Lung (tissue), 12 donors: ENCODE results near the gene ERLEC1. TPM values are rescaled to one million over a fixed set of nuclear protein-coding genes. Genes with fewer than 3 reads are reported as not detected.
A peak's percentile ranks its signal among the peaks of the same experiment; 100 is the strongest.

Source experiments
- ATAC-seq: fragments of 200-7000 bp; cut with Tn5 transposase; one replicate; pipeline ENCODE4 v1.9.1; 2020; ENCODE audit warnings: moderate number of reproducible peaks; ENCODE audit not compliant: insufficient read depth, low FRiP score
- DNase-seq, 3 donors: peaks; one replicate each; pipeline ENCODE4 v3.0.0-alpha.2; 2013 to 2017
- H3K27ac ChIP-seq, 2 donors: one replicate each; pipeline ENCODE4 v1.5.1; 2013; ENCODE audit warnings: mild to moderate bottlenecking in 2 of 2, moderate library complexity in 2 of 2, control low read depth in 1 of 2, inconsistent platforms in 1 of 2, low read depth in 1 of 2, low read length in 1 of 2
- H3K27me3 ChIP-seq, 3 donors: one replicate each; pipeline ENCODE4 v1.5.1; 2013; ENCODE audit warnings: low read length in 2 of 3; ENCODE audit not compliant: control insufficient read depth in 3 of 3, insufficient read depth in 3 of 3
- H3K36me3 ChIP-seq, 4 donors: one replicate each; pipeline ENCODE4 v1.5.1; 2013; ENCODE audit warnings: low read length in 4 of 4, mild to moderate bottlenecking in 1 of 4, moderate library complexity in 1 of 4; ENCODE audit not compliant: control insufficient read depth in 4 of 4, insufficient read depth in 4 of 4
- H3K4me1 ChIP-seq, 5 donors: one replicate each; pipeline ENCODE4 v1.5.1; 2013; ENCODE audit warnings: low read length in 5 of 5, mild to moderate bottlenecking in 2 of 5, moderate library complexity in 1 of 5; ENCODE audit not compliant: control insufficient read depth in 5 of 5, insufficient read depth in 5 of 5
- H3K4me3 ChIP-seq: one replicate; pipeline ENCODE4 v1.5.1; 2013; ENCODE audit warnings: mild to moderate bottlenecking, control low read depth, moderate library complexity
- H3K9ac ChIP-seq, 2 donors: one replicate each; pipeline ENCODE4 v1.5.1; 2013; ENCODE audit warnings: low read length in 2 of 2, control low read depth in 1 of 2; ENCODE audit not compliant: insufficient read depth in 1 of 2
- H3K9me3 ChIP-seq, 4 donors: one replicate each; pipeline ENCODE4 v1.5.1; 2013; ENCODE audit warnings: low read length in 3 of 4, mild to moderate bottlenecking in 1 of 4, moderate library complexity in 1 of 4; ENCODE audit not compliant: control insufficient read depth in 4 of 4, insufficient read depth in 3 of 4
- WGBS, 2 donors: extraction: QIAGEN DNeasy Blood & Tissue Kit; methylation state at CpG; one replicate each; pipeline ENCODE4 v1.1.7; 2013; 5-methylcytosine and 5-hydroxymethylcytosine counted together
- polyA plus RNA-seq, 2 donors: library from polyadenylated mRNA; stranded (reverse); fragments of 200-250 nt; gene quantifications; one replicate each; pipeline ENCODE4 v1.2.1, GENCODE V29; 2013
- total RNA-seq, 2 donors: library from RNA; depleted of rRNA in 1 of 2; stranded (reverse); fragments of >200 nt in 1 of 2; gene quantifications; one replicate each; pipeline ENCODE4 v1.2.1, GENCODE V29; 2014 to 2021
- TF ChIP-seq, protein P1 (sequence below): IDR thresholded peaks from 2 replicates; pipeline ENCODE4 v1.5.1; 2012; ENCODE audit warnings: mild to moderate bottlenecking; ENCODE audit errors: control extremely low read depth, extremely low read depth
- donor health status: control.
- donor health status: control.
- donor health status: Bipolar disorder and iron deficiency.
- donor health status: healthy.
- donor health status: DM: yes; HTN: yes; CAD: no.

The ERLEC1 gene
- total and polyA plus RNA-seq, 4 donors = 39.8 to 64.7 (median 56.3) TPM

DNA sequence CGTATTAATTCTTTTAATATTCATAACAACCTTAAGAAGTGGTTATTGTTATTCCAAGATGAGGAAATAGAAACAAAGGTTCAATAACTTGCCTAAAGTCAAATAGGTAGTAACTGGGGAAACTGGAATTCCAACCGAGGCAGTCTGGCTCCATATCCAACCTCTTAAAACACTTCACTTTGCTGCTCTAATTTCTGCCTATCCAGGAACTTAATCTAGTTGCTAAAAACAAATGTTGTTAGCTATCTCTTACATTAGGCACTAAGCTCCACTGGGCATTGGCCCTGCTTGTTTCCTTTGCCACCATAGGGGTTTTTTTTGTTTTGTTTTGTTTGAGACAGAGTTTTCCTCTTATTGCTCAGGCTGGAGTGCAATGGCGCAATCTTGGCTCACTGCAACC, 24.8 kb downstream of the ERLEC1 start:
- no peak overlapping the region for H3K4me3 ChIP-seq
- ATAC-seq = no peak

DNA sequence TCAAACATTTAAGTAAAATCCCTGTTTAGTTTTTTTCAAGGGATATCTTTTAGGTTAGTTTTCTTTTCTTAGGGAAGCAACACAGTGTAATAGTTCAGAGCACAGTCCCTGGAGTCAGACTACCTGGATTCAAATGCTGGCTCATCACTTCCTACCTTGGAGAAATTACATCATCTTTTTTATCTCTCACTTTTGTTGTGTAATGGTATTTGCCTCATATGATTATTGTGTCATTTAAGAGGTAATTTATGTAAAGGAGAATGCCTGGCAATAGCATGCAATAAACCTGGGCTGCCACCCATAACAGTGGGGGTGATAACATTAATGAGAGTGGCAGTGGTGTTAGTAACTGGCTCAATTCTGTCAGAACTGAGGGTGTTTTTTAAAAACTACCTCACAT, 26.3 kb downstream of the ERLEC1 start:
- Histone ChIP-seq H3K36me3 (peaks cover 12 to 41% (median 24%) of the 10 kb centered on the region in 4 donors), H3K27ac (no peak overlapping the region), H3K4me1 (peaks cover 0 to 8% (median 0%) of the 10 kb centered on the region in 5 donors), H3K9ac (no peak overlapping the region), H3K9me3 (no peaks in the 10 kb centered on the region), H3K4me3 (no peak overlapping the region), H3K27me3 (no peaks in the 10 kb centered on the region)
- no peak for DNase-seq
- TF ChIP-seq, protein P1, sequence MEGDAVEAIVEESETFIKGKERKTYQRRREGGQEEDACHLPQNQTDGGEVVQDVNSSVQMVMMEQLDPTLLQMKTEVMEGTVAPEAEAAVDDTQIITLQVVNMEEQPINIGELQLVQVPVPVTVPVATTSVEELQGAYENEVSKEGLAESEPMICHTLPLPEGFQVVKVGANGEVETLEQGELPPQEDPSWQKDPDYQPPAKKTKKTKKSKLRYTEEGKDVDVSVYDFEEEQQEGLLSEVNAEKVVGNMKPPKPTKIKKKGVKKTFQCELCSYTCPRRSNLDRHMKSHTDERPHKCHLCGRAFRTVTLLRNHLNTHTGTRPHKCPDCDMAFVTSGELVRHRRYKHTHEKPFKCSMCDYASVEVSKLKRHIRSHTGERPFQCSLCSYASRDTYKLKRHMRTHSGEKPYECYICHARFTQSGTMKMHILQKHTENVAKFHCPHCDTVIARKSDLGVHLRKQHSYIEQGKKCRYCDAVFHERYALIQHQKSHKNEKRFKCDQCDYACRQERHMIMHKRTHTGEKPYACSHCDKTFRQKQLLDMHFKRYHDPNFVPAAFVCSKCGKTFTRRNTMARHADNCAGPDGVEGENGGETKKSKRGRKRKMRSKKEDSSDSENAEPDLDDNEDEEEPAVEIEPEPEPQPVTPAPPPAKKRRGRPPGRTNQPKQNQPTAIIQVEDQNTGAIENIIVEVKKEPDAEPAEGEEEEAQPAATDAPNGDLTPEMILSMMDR = no peak
- ATAC-seq = no peak

More for the DNA sequence above, 24.8 kb downstream of the ERLEC1 start:
- 88 to 93% methylated on average over 3 of the region's 3 CpGs for WGBS, 2 donors
- Histone ChIP-seq H3K4me1 (peaks cover 0 to 8% (median 0%) of the 10 kb centered on the region in 5 donors), H3K9ac (no peak overlapping the region), H3K27me3 (no peaks in the 10 kb centered on the region), H3K9me3 (no peaks in the 10 kb centered on the region), H3K27ac (peak overlapping the region in 1 of 2 donors; percentile 18), H3K36me3 (peaks cover 17 to 50% (median 26%) of the 10 kb centered on the region in 4 donors)
- no peak for DNase-seq
- TF ChIP-seq, protein P1 = no peak

DNA sequence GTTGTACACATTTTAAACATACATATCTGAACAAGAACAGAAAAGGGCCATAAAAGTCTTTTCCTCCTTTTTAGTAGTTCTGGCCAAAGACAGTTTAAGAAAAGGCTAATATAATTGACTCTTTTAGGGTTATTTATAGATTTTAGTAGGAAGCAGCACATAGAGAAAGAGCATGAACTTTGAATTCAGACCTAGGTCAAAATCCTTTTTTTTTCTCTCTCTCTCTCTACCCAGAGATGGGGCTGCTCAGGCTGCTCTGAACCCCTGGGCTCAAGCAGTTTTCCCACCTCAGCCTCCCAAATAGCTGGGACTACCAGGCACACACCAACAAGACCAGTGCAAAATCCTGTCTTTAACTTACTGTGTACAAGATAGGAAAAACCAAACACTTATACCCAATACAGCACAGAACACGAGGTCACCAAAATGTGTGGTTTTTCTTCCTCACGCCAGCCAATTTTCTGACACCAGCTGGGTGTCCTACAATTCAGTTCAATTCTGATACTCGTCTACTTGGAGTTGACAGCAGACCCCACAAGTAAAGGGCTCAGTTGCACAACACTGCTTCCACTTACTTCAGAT, 32.1 kb downstream of the ERLEC1 start:
- Histone ChIP-seq H3K27me3 (no peaks in the 10 kb centered on the region), H3K4me3 (no peak overlapping the region), H3K27ac (no peak overlapping the region), H3K9ac (no peak overlapping the region), H3K36me3 (peaks cover 6 to 18% (median 14%) of the 10 kb centered on the region in 4 donors), H3K4me1 (peaks cover 0 to 2% (median 0%) of the 10 kb centered on the region in 5 donors), H3K9me3 (no peaks in the 10 kb centered on the region)
- ATAC-seq (no peak), DNase-seq (no peak)
- TF ChIP-seq, protein P1 = no peak
- WGBS, 2 donors = 86 to 90% methylated on average over 3 of the region's 3 CpGs

DNA sequence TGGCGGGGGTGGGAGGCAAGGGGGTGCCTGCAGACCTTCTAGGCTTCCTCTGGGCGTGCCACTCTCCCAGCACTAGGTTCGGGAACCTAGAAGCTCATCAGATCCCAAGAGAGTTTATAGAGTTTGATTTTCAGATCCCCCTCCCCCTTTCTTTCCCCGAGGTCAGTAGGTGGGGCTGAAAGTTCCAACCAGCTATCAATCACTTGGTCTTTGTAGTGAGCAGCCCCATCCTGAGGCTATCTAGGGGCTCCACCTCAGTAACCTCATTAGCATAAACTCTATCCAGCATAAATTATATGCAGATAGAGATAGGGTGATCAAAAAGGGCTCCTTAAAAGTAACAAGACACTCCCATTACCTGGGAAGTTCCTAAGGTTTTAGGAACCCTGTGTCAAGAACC, 32.8 kb downstream of the ERLEC1 start:
- DNase-seq (no peak), ATAC-seq (no peak)
- no peak overlapping the region for H3K27ac ChIP-seq
- H3K27me3 ChIP-seq = no peaks in the 10 kb centered on the region
- no peak overlapping the region for H3K9ac ChIP-seq
- WGBS, 2 donors = 89 to 90% methylated on average over 4 of the region's 4 CpGs
- TF ChIP-seq, protein P1 = no peak
- no peaks in the 10 kb centered on the region for H3K9me3 ChIP-seq
- H3K4me1 ChIP-seq = peaks cover 0 to 2% (median 0%) of the 10 kb centered on the region in 5 donors
- H3K36me3 ChIP-seq = peaks cover 3 to 18% (median 14%) of the 10 kb centered on the region in 4 donors
- H3K4me3 ChIP-seq = no peak overlapping the region
